ENCODE data around the gene KCTD6. TPM values are rescaled to one million over a fixed set of nuclear protein-coding genes. Genes with fewer than 3 reads are reported as not detected.

Gene KCTD6
- total RNA-seq, 4 donors from 2014 or later = 13.1 to 17.8 (median 16.3) TPM

- no peaks in the 10 kb centered on the region for H3K9me3 ChIP-seq
- WGBS, 2 donors (ENCODE audit: low coverage in 1 of 2) = 71 to 93% methylated on average over 1 to 3 of the region's 3 CpGs
- H3K36me3 ChIP-seq = peaks cover 2 to 90% of the 10 kb centered on the region in 2 donors
- H3K4me1 ChIP-seq = no peaks in the 10 kb centered on the region
- no peak for TF ChIP-seq EP300 (IDR thresholded peaks at IDR 0.05)
- TF ChIP-seq POLR2AphosphoS5 (IDR thresholded peaks at IDR 0.05) = no peak
- TF ChIP-seq CTCF (IDR thresholded peaks at IDR 0.05) = no peak
- no peak for TF ChIP-seq POLR2A (IDR thresholded peaks at IDR 0.05)
- no peak for ATAC-seq
- H3K4me3 ChIP-seq = no peak overlapping the region
- no peaks in the 10 kb centered on the region for H3K27me3 ChIP-seq
- H3K27ac ChIP-seq = no peak overlapping the region
Measured at GRCh38 chr3:58514405-58514804, 22.5 kb downstream of the KCTD6 start.

- Histone ChIP-seq H3K27ac (no peak overlapping the region), H3K4me1 (no peaks in the 10 kb centered on the region), H3K36me3 (peaks cover 0 to 98% of the 10 kb centered on the region in 2 donors), H3K4me3 (no peak overlapping the region), H3K27me3 (no peaks in the 10 kb centered on the region), H3K9me3 (no peaks in the 10 kb centered on the region)
- TF ChIP-seq EP300 (IDR thresholded peaks at IDR 0.05) = no peak
- TF ChIP-seq POLR2A (IDR thresholded peaks at IDR 0.05) = no peak
- no peak for TF ChIP-seq POLR2AphosphoS5 (IDR thresholded peaks at IDR 0.05)
- no peak for TF ChIP-seq CTCF (IDR thresholded peaks at IDR 0.05)
- ATAC-seq = no peak
- 58 to 83% methylated on average over 1 to 2 of the region's 3 CpGs for WGBS, 2 donors (ENCODE audit: low coverage in 1 of 2)
Measured at GRCh38 chr3:58518291-58518789, 26.4 kb downstream of the KCTD6 start.

- H3K27me3 ChIP-seq = no peaks in the 10 kb centered on the region
- no peak overlapping the region for H3K4me3 ChIP-seq
- peaks cover 0 to 98% of the 10 kb centered on the region in 2 donors for H3K36me3 ChIP-seq
- TF ChIP-seq POLR2A (IDR thresholded peaks at IDR 0.05) (no peak), EP300 (IDR thresholded peaks at IDR 0.05) (no peak), POLR2AphosphoS5 (IDR thresholded peaks at IDR 0.05) (no peak), CTCF (IDR thresholded peaks at IDR 0.05) (no peak)
- 88 to 100% methylated on average over 2 of the region's 6 CpGs for WGBS, 2 donors (ENCODE audit: low coverage in 1 of 2)
- no peaks in the 10 kb centered on the region for H3K9me3 ChIP-seq
- no peak overlapping the region for H3K27ac ChIP-seq
- no peaks in the 10 kb centered on the region for H3K4me1 ChIP-seq
- ATAC-seq = no peak
Measured at GRCh38 chr3:58519668-58520402, 27.9 kb downstream of the KCTD6 start.

- Histone ChIP-seq H3K27me3 (no peaks in the 10 kb centered on the region), H3K9me3 (no peaks in the 10 kb centered on the region), H3K36me3 (peaks cover 0 to 98% of the 10 kb centered on the region in 2 donors), H3K4me3 (no peak overlapping the region), H3K27ac (no peak overlapping the region), H3K4me1 (no peaks in the 10 kb centered on the region)
- 39 to 100% methylated on average over 1 to 7 of the region's 8 CpGs for WGBS, 2 donors (ENCODE audit: low coverage in 1 of 2)
- ATAC-seq = no peak
- TF ChIP-seq POLR2A (IDR thresholded peaks at IDR 0.05) (no peak), CTCF (IDR thresholded peaks at IDR 0.05) (no peak), POLR2AphosphoS5 (IDR thresholded peaks at IDR 0.05) (no peak), EP300 (IDR thresholded peaks at IDR 0.05) (no peak)
Measured at GRCh38 chr3:58520403-58521335, 28.8 kb downstream of the KCTD6 start.

Data from gastroesophageal sphincter (tissue), 4 donors.